Fibroblast of skin of left quadriceps (primary cell): ENCODE data around the gene GRM7.

Experiments
- DNase-seq, 2 experiments: peaks; one replicate each; pipeline ENCODE4 v3.0.0-alpha.2; 2013; ENCODE audit warnings: low read depth in 2 of 2

GRM7 gene

GRCh38 chr3:7400360-7400759 is 539.4 kb downstream of the GRM7 start:
- DNase-seq = no peak

GRCh38 chr3:7401418-7401817 is 540.5 kb downstream of the GRM7 start:
- no peak for DNase-seq

GRCh38 chr3:7407107-7407506 is 546.2 kb downstream of the GRM7 start:
- no peak for DNase-seq

- no peak for DNase-seq
Measured at GRCh38 chr3:7410782-7411181, 549.9 kb downstream of the GRM7 start.

GRCh38 chr3:7421065-7421464 is 560.1 kb downstream of the GRM7 start:
- no peak for DNase-seq

GRCh38 chr3:7423036-7423435 is 562.1 kb downstream of the GRM7 start:
- no peak for DNase-seq

- DNase-seq = no peak
Measured at GRCh38 chr3:7423995-7424394, 563.1 kb downstream of the GRM7 start.

GRCh38 chr3:7428206-7428718 is 567.3 kb downstream of the GRM7 start:
- DNase-seq = no peak

- DNase-seq = no peak
Measured at GRCh38 chr3:7432610-7433009, 571.7 kb downstream of the GRM7 start.

GRCh38 chr3:7433073-7433472 is 572.2 kb downstream of the GRM7 start:
- no peak for DNase-seq

- DNase-seq = no peak
Measured at GRCh38 chr3:7436542-7436941, 575.6 kb downstream of the GRM7 start.

- DNase-seq = no peak
Measured at GRCh38 chr3:7437231-7437630, 576.3 kb downstream of the GRM7 start.

- no peak for DNase-seq
Measured at GRCh38 chr3:7439101-7439680, 578.3 kb downstream of the GRM7 start.

- DNase-seq = no peak
Measured at GRCh38 chr3:7444886-7445285, 584.0 kb downstream of the GRM7 start.

GRCh38 chr3:7445331-7445730 is 584.4 kb downstream of the GRM7 start:
- DNase-seq = no peak

- no peak for DNase-seq
Measured at GRCh38 chr3:7447197-7447769, 586.4 kb downstream of the GRM7 start.

- DNase-seq = no peak
Measured at GRCh38 chr3:7456386-7456785, 595.5 kb downstream of the GRM7 start.

- DNase-seq = no peak
Measured at GRCh38 chr3:7461202-7461825, 600.4 kb downstream of the GRM7 start.

- DNase-seq = no peak
Measured at GRCh38 chr3:7469866-7470265, 609.0 kb downstream of the GRM7 start.

- DNase-seq = no peak
Measured at GRCh38 chr3:7484636-7485035, 623.7 kb downstream of the GRM7 start.

GRCh38 chr3:7487763-7488162 is 626.8 kb downstream of the GRM7 start:
- no peak for DNase-seq

- no peak for DNase-seq
Measured at GRCh38 chr3:7489417-7489816, 628.5 kb downstream of the GRM7 start.

GRCh38 chr3:7498715-7499114 is 637.8 kb downstream of the GRM7 start:
- DNase-seq = no peak
